Endothelial cell of umbilical vein (primary cell): ENCODE results near the gene MYO9B. TPM values are rescaled to one million over a fixed set of nuclear protein-coding genes. Genes with fewer than 3 reads are reported as not detected.

Experiments
- BruUV-seq: library from RNA; stranded (reverse); fragments of 400-500 nt; replicated peaks from 2 replicates; lab custom pipeline; 2021; lab: Mats Ljungman, UMichigan
- CTCF ChIA-PET: fragments of 300-600, 350-600 bp; sonication (Branson Sonifier 250); formaldehyde crosslinking; loops from one replicate; lab custom pipeline; 2021; ENCODE audit warnings: antibody characterized with exemption, inconsistent platforms; lab: Charles Lee
- POLR2A ChIA-PET: fragments of 300-600, 350-600 bp; sonication (Branson Sonifier 250); formaldehyde crosslinking; loops from one replicate; lab custom pipeline; 2021; ENCODE audit warnings: antibody characterized with exemption, inconsistent platforms; lab: Charles Lee
- DNase-seq: peaks from one replicate; pipeline ENCODE4 v3.0.0-alpha.2; 2011; ENCODE audit warnings: low read depth, low spot score
- FAIRE-seq: peaks from 2 replicates; lab custom pipeline; 2011; peaks lifted over from hg19 to GRCh38; lab: Jason Lieb, UNC
- H2AFZ ChIP-seq: 2 replicates; pipeline ENCODE4 v1.6.0; 2012; ENCODE audit warnings: low read depth, low read length, control low read depth, inconsistent platforms
- H3K27ac ChIP-seq: 2 replicates; pipeline ENCODE4 v1.5.1; 2011; ENCODE audit warnings: low read depth, mild to moderate bottlenecking, control low read depth, low read length, moderate library complexity; ENCODE audit not compliant: insufficient read depth
- H3K27me3 ChIP-seq, 2 experiments: 2 replicates each; pipeline versions ENCODE4 v1.6.0 to v1.6.1; 2011; ENCODE audit warnings: low read length in 2 of 2, mixed read lengths in 1 of 2; ENCODE audit not compliant: control insufficient read depth in 2 of 2, insufficient read depth in 2 of 2
- H3K36me3 ChIP-seq, 2 experiments: 2 replicates in 1 of 2; 3 replicates in 1 of 2; pipeline ENCODE4 v1.5.1; 2011; ENCODE audit warnings: low read length in 2 of 2, mild to moderate bottlenecking in 1 of 2, moderate library complexity in 1 of 2; ENCODE audit not compliant: control insufficient read depth in 2 of 2, insufficient read depth in 2 of 2; ENCODE audit errors: extremely low read depth in 1 of 2
- H3K4me1 ChIP-seq: 3 replicates; pipeline ENCODE4 v1.5.1; 2011; ENCODE audit warnings: mild to moderate bottlenecking, low read length; ENCODE audit not compliant: control insufficient read depth, insufficient read depth; ENCODE audit errors: extremely low read depth
- H3K4me2 ChIP-seq: 2 replicates; pipeline ENCODE4 v1.6.1; 2011; ENCODE audit warnings: low read length, control low read depth, mixed read lengths; ENCODE audit not compliant: insufficient read depth
- H3K4me3 ChIP-seq, 3 experiments: fragments of 200-600 bp in 1 of 3; sonication (generic), shearing (Covaris generic) in 1 of 3; replicated peaks in 1 of 3; 2 replicates each; pipeline ENCODE4 v1.5.1; 2011 to 2016; ENCODE audit warnings: control low read depth in 3 of 3, low read length in 3 of 3, mild to moderate bottlenecking in 2 of 3, inconsistent platforms in 1 of 3, low read depth in 1 of 3, moderate library complexity in 1 of 3; ENCODE audit not compliant: insufficient read depth in 1 of 3
- H3K79me2 ChIP-seq: 2 replicates; pipeline ENCODE4 v1.6.0; 2012; ENCODE audit warnings: low read length, inconsistent platforms; ENCODE audit not compliant: control insufficient read depth, insufficient read depth
- H3K9ac ChIP-seq: replicated peaks from 2 replicates; pipeline ENCODE3; 2011; ENCODE audit warnings: low read length, control low read depth; ENCODE audit not compliant: insufficient read depth; ENCODE audit errors: extremely low read depth
- H3K9me1 ChIP-seq: replicated peaks from 3 replicates; pipeline ENCODE4 v1.6.0; 2011; ENCODE audit warnings: mild to moderate bottlenecking, low read length; ENCODE audit not compliant: control insufficient read depth, insufficient read depth; ENCODE audit errors: extremely low read depth
- H3K9me3 ChIP-seq: replicated peaks from 2 replicates; pipeline ENCODE4 v1.5.1; 2012; ENCODE audit warnings: low read length, inconsistent platforms; ENCODE audit not compliant: control insufficient read depth, insufficient read depth
- H4K20me1 ChIP-seq: replicated peaks from 2 replicates; pipeline ENCODE3; 2011; ENCODE audit warnings: mild to moderate bottlenecking, low read length; ENCODE audit not compliant: control insufficient read depth, insufficient read depth; ENCODE audit errors: extremely low read depth
- CTCF ChIP-seq, 2 donors: IDR thresholded peaks; 1 replicate in 1 of 2; 2 replicates in 1 of 2; pipeline ENCODE4 v1.5.1; 2011; ENCODE audit warnings: low read length in 2 of 2, mild to moderate bottlenecking in 2 of 2, moderate library complexity in 2 of 2, control low read depth in 1 of 2, inconsistent platforms in 1 of 2, low read depth in 1 of 2; ENCODE audit not compliant: insufficient read depth in 1 of 2; ENCODE audit errors: extremely low read depth in 1 of 2
- EZH2 ChIP-seq: IDR thresholded peaks from 2 replicates; pipeline ENCODE4 v1.6.1; 2012; ENCODE audit warnings: borderline replicate concordance, low read depth, mild to moderate bottlenecking, moderate library complexity, low read length, inconsistent platforms; ENCODE audit not compliant: severe bottlenecking
- FOS ChIP-seq: IDR thresholded peaks from 2 replicates; pipeline ENCODE4 v1.6.1; 2011; ENCODE audit warnings: mild to moderate bottlenecking, low read length, moderate library complexity, borderline replicate concordance; ENCODE audit not compliant: insufficient read depth
- GATA2 ChIP-seq: IDR thresholded peaks from 2 replicates; pipeline ENCODE4 v1.7.0; 2011; ENCODE audit warnings: low read depth, mild to moderate bottlenecking, moderate library complexity, mixed read lengths, low read length; ENCODE audit not compliant: insufficient read length, insufficient read depth
- JUN ChIP-seq: IDR thresholded peaks from 2 replicates; pipeline ENCODE4 v1.6.1; 2011; ENCODE audit warnings: borderline replicate concordance, low read depth; ENCODE audit not compliant: insufficient read length, insufficient read depth
- MAX ChIP-seq: IDR thresholded peaks from 2 replicates; pipeline ENCODE4 v1.6.1; 2011; ENCODE audit not compliant: insufficient read depth, insufficient read length
- MYC ChIP-seq: IDR thresholded peaks from one replicate; pipeline ENCODE4 v1.6.1; 2011; ENCODE audit warnings: mild to moderate bottlenecking, low read depth, low read length
- POLR2A ChIP-seq: IDR thresholded peaks from 2 replicates; pipeline ENCODE4 v1.6.1; 2012; ENCODE audit warnings: low read depth, mild to moderate bottlenecking, control low read depth, low read length
- POLR2AphosphoS5 ChIP-seq: IDR thresholded peaks from 2 replicates; pipeline ENCODE4 v1.6.1; 2012; ENCODE audit warnings: low read depth, mild to moderate bottlenecking, control low read depth, low read length, moderate library complexity; ENCODE audit not compliant: insufficient read depth
- dilution Hi-C: fragments of 300-500 bp; cut with MboI; formaldehyde crosslinking; loops from one replicate; pipeline ENCODE4 v1.15.0; 2019; ENCODE audit warnings: low sequenced_read_pairs; ENCODE audit not compliant: extremely low pct_ligation_motif_present
- intact Hi-C: fragments of 100-400 bp; cut with micrococcal nuclease; formaldehyde crosslinking; loops from one replicate; pipeline ENCODE4 v1.10.0; 2022
- polyA plus RNA-seq, 4 experiments: library from polyadenylated mRNA; depleted of rRNA in 3 of 4; stranded (reverse) in 3 of 4; unstranded in 1 of 4; fragments of >200 nt; gene quantifications; 2 replicates each; pipeline versions ENCODE4 v1.2.1 to v1.2.3, GENCODE V29; 2011 to 2012; ENCODE audit warnings: missing spikeins in 1 of 4
- total RNA-seq: library from RNA; stranded (reverse); gene quantifications from 2 replicates; pipeline ENCODE4 v1.2.3, GENCODE V29; 2021

Gene MYO9B
- total and polyA plus RNA-seq, 2 donors (not counting 3 experiments of a cell fraction or from before 2014, with no cell fraction given): 64.4 to 119 TPM

GRCh38 chr19:17136021-17136420 lies 60.4 kb downstream of the MYO9B start:
- POLR2A ChIA-PET: no interaction called here
- no peak for TF ChIP-seq POLR2A
- no peak for TF ChIP-seq FOS
- no peak for TF ChIP-seq MYC
- TF ChIP-seq EZH2: no peak
- no peak for TF ChIP-seq JUN
- no peak for TF ChIP-seq CTCF (IDR thresholded peaks at IDR 0.05; ENCODE audit: extremely low read depth in 1 of 2, insufficient read depth in 1 of 2, low read depth in 1 of 2, low read length in 2 of 2)
- no peak for TF ChIP-seq POLR2AphosphoS5
- no peak for TF ChIP-seq GATA2
- TF ChIP-seq MAX: no peak
- Histone ChIP-seq H3K4me2 (no peak overlapping the region), H4K20me1 (no peaks in the 10 kb centered on the region), H3K4me3 (no peak overlapping the region), H3K9me3 (no peaks in the 10 kb centered on the region), H3K9me1 (no peaks in the 10 kb centered on the region), H3K27me3 (no peaks in the 10 kb centered on the region), H3K9ac (peak overlapping the region; percentile 96), H3K79me2 (peaks cover 29% of the 10 kb centered on the region), H2AFZ (no peak overlapping the region), H3K36me3 (no peaks in the 10 kb centered on the region), H3K27ac (peak overlapping the region; percentile 98), H3K4me1 (peaks cover 24% of the 10 kb centered on the region)
- CTCF ChIA-PET: interaction anchor here (0.6 kb wide), 1 partner anchor 15 kb away, joined by 3 read pairs; no protein-coding TSS in a partner anchor
- intact Hi-C loops: no loop called here
- dilution Hi-C loops: no loop called here
- DNase-seq (peak; percentile 25), FAIRE-seq (no peak)
- BruUV-seq: no TSS peak
